ES-I3 (cell line): Measurements from ENCODE around the gene HOXB1.

Experiments
- H3K36me3 ChIP-seq: 2 replicates; pipeline ENCODE4 v1.6.1; 2013; ENCODE audit warnings: mild to moderate bottlenecking, low read length, control low read depth, moderate library complexity; ENCODE audit not compliant: insufficient read depth
- H3K4me1 ChIP-seq: 2 replicates; pipeline ENCODE4 v1.6.1; 2013; ENCODE audit warnings: mild to moderate bottlenecking, control low read depth, low read length; ENCODE audit not compliant: insufficient read depth
- H3K9ac ChIP-seq: 2 replicates; pipeline ENCODE4 v1.6.1; 2013; ENCODE audit warnings: low read depth, mild to moderate bottlenecking, low read length, moderate library complexity
- H3K9me3 ChIP-seq: 2 replicates; pipeline ENCODE4 v1.6.1; 2013; ENCODE audit warnings: mild to moderate bottlenecking, low read length, moderate library complexity; ENCODE audit not compliant: control insufficient read depth, insufficient read depth

HOXB1 gene

DNA sequence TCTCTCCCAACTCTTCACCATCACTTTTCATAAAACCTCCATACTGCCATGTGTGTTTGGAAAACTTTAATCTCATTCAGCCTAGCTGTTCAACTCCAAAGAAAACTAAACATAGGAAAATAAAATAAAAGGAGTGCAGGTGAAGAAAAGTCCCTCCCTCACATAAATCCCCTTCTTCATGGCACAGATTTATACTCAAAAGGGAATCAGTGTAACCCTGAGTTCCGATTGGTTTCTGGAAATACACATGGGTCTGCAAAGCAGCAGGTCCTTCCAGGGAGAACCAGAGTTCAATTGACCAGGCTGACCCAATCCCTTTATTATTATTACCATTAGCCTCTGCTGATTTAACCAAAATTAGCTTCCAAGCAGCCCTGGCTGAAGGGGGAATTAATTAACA lies 23.0 kb upstream of the HOXB1 start:
- H3K36me3 ChIP-seq = no peaks in the 10 kb centered on the region
- H3K9ac ChIP-seq = no peak overlapping the region; the same call in 1 of the 2 replicates

GRCh38 chr17:48553190-48553547 lies 22.4 kb upstream of the HOXB1 start:
- H3K9ac ChIP-seq = no peak overlapping the region
- H3K4me1 ChIP-seq = peaks cover 35% of the 10 kb centered on the region
- no peaks in the 10 kb centered on the region for H3K36me3 ChIP-seq
- H3K9me3 ChIP-seq = no peaks in the 10 kb centered on the region

More for the DNA sequence above, 23.0 kb upstream of the HOXB1 start:
- Histone ChIP-seq H3K4me1 (peaks cover 30% of the 10 kb centered on the region), H3K9me3 (no peaks in the 10 kb centered on the region)

- Histone ChIP-seq H3K36me3 (no peaks in the 10 kb centered on the region), H3K4me1 (peaks cover 40% of the 10 kb centered on the region), H3K9ac (peak overlapping the region; percentile 26; the same call in 1 of the 2 replicates), H3K9me3 (no peaks in the 10 kb centered on the region)
Measured at GRCh38 chr17:48552466-48553189, 21.8 kb upstream of the HOXB1 start.

- peaks cover 48% of the 10 kb centered on the region for H3K4me1 ChIP-seq
- peak overlapping the region; percentile 26; the same call in 1 of the 2 replicates for H3K9ac ChIP-seq
- H3K36me3 ChIP-seq = no peaks in the 10 kb centered on the region
- no peaks in the 10 kb centered on the region for H3K9me3 ChIP-seq
Measured at GRCh38 chr17:48551596-48552465, 21.0 kb upstream of the HOXB1 start.

GRCh38 chr17:48551214-48551555 lies 20.4 kb upstream of the HOXB1 start:
- no peaks in the 10 kb centered on the region for H3K9me3 ChIP-seq

GRCh38 chr17:48550502-48551213 lies 19.8 kb upstream of the HOXB1 start:
- peaks cover 55% of the 10 kb centered on the region for H3K4me1 ChIP-seq
- no peaks in the 10 kb centered on the region for H3K36me3 ChIP-seq
- H3K9ac ChIP-seq = peak overlapping the region; percentile 62; the same call in 1 of the 2 replicates
- no peaks in the 10 kb centered on the region for H3K9me3 ChIP-seq

More at GRCh38 chr17:48551214-48551555, 20.4 kb upstream of the HOXB1 start:
- Histone ChIP-seq H3K36me3 (no peaks in the 10 kb centered on the region), H3K4me1 (peaks cover 54% of the 10 kb centered on the region), H3K9ac (no peak overlapping the region)

GRCh38 chr17:48549914-48550501 lies 19.2 kb upstream of the HOXB1 start:
- H3K36me3 ChIP-seq = no peaks in the 10 kb centered on the region
- H3K4me1 ChIP-seq = peaks cover 62% of the 10 kb centered on the region
- no peaks in the 10 kb centered on the region for H3K9me3 ChIP-seq
- peak overlapping the region; percentile 62; the same call in 1 of the 2 replicates for H3K9ac ChIP-seq

GRCh38 chr17:48549281-48549630 lies 18.4 kb upstream of the HOXB1 start:
- Histone ChIP-seq H3K9ac (no peak overlapping the region), H3K4me1 (peaks cover 61% of the 10 kb centered on the region), H3K9me3 (no peaks in the 10 kb centered on the region), H3K36me3 (no peaks in the 10 kb centered on the region)

- peak overlapping the region; percentile 4; the same call in 1 of the 2 replicates for H3K9ac ChIP-seq
- H3K36me3 ChIP-seq = no peaks in the 10 kb centered on the region
- H3K4me1 ChIP-seq = peaks cover 56% of the 10 kb centered on the region
- H3K9me3 ChIP-seq = no peaks in the 10 kb centered on the region
Measured at GRCh38 chr17:48548523-48549280, 17.9 kb upstream of the HOXB1 start.

- H3K36me3 ChIP-seq = no peaks in the 10 kb centered on the region
- H3K9ac ChIP-seq = peak overlapping the region; percentile 4; the same call in 1 of the 2 replicates
- H3K4me1 ChIP-seq = peaks cover 51% of the 10 kb centered on the region
- no peaks in the 10 kb centered on the region for H3K9me3 ChIP-seq
Measured at GRCh38 chr17:48547808-48548522, 17.2 kb upstream of the HOXB1 start.

DNA sequence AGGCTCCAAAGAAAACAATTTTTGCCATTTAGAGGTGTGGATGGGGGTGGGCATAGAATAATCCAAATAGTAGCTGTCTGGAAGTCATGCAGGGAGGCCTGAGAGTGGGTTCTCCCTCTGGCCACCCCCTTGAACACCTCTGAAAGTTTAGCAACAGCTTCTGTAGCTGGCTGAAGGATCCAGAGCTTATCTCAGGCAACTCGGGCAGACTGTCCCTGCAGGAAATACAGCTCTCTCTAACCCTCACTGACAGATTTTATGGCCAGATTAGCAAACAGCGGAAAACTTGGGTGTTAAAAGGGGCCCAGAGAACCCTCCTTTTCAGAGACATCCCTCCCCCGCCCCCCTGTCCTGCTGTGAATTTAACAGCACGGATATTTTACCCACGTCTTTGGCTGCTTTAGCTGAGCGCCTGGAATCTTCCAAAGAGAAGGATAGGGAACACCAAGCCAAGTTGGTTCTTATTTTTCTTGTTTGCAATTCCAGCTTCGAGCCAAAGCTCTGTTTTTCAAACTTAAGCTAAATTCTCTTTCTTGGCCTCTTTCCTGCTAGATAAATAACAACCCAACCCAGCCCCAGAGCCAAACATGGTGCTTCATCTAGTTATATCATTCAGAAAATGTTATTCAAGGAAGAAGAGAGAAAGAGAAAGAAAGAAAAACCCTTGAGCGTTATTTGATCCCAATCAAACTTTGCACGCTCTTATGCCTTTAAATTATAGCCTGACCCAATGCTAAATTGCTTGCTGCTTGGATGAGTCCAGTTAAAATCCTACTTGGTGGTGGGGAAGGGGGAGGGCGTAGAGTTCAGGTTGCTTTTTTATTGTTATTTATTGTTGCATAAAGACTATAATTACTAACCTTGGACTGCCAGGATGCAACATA lies 16.4 kb upstream of the HOXB1 start:
- H3K36me3 ChIP-seq = no peaks in the 10 kb centered on the region
- peak overlapping the region; percentile 32; the same call in 1 of the 2 replicates for H3K9ac ChIP-seq
- H3K9me3 ChIP-seq = no peaks in the 10 kb centered on the region
- peaks cover 49% of the 10 kb centered on the region for H3K4me1 ChIP-seq

GRCh38 chr17:48546137-48546923 lies 15.5 kb upstream of the HOXB1 start:
- Histone ChIP-seq H3K9ac (peak overlapping the region; percentile 32; the same call in 1 of the 2 replicates), H3K36me3 (no peaks in the 10 kb centered on the region), H3K4me1 (peaks cover 49% of the 10 kb centered on the region), H3K9me3 (no peaks in the 10 kb centered on the region)
